ENCODE measurements around the gene IFT52. TPM values are rescaled to one million over a fixed set of nuclear protein-coding genes. Genes with fewer than 3 reads are reported as not detected.

The IFT52 gene
- total and polyA plus RNA-seq, 11 donors, result 4.2 to 15.5 (median 5.7) TPM

- no peak for TF ChIP-seq POLR2A (IDR thresholded peaks at IDR 0.05)
- TF ChIP-seq CTCF (IDR thresholded peaks at IDR 0.05), result no peak
- intact Hi-C loops (cut with DNase I), result loop anchor here in 2 of 10 donors (5.0 kb wide), 2 partner anchors 540 to 545 kb away; no protein-coding TSS in a partner anchor
- no peak overlapping the region for H3K27ac ChIP-seq
- peaks cover 0 to 8% (median 0%) of the 10 kb centered on the region in 12 donors for H3K9me3 ChIP-seq
- H3K36me3 ChIP-seq, result peaks cover 0 to 16% (median 6%) of the 10 kb centered on the region in 9 donors
- no peak overlapping the region for H3K4me3 ChIP-seq
- H3K27me3 ChIP-seq, result no peaks in the 10 kb centered on the region
- H3K4me1 ChIP-seq, result no peaks in the 10 kb centered on the region
- ATAC-seq (no peak), DNase-seq (no peak)
- 68 to 81% (median 77%) methylated on average over 4 of the region's 4 CpGs for WGBS, 4 donors
Measured at GRCh38 chr20:43542674-43543073, 48.1 kb upstream of the IFT52 start.

GRCh38 chr20:43543138-43543537, 47.6 kb upstream of the IFT52 start:
- 89 to 93% (median 91%) methylated on average over 5 of the region's 5 CpGs for WGBS, 4 donors
- H3K36me3 ChIP-seq, result peaks cover 0 to 16% (median 6%) of the 10 kb centered on the region in 9 donors
- no peaks in the 10 kb centered on the region for H3K27me3 ChIP-seq
- TF ChIP-seq POLR2A (IDR thresholded peaks at IDR 0.05), result no peak
- peaks cover 0 to 8% (median 0%) of the 10 kb centered on the region in 12 donors for H3K9me3 ChIP-seq
- DNase-seq (no peak), ATAC-seq (no peak)
- H3K27ac ChIP-seq, result no peak overlapping the region
- intact Hi-C loops (cut with DNase I), result loop anchor here in 2 of 10 donors (5.0 kb wide), 2 partner anchors 539 to 544 kb away; no protein-coding TSS in a partner anchor
- H3K4me3 ChIP-seq, result no peak overlapping the region
- no peaks in the 10 kb centered on the region for H3K4me1 ChIP-seq

DNA sequence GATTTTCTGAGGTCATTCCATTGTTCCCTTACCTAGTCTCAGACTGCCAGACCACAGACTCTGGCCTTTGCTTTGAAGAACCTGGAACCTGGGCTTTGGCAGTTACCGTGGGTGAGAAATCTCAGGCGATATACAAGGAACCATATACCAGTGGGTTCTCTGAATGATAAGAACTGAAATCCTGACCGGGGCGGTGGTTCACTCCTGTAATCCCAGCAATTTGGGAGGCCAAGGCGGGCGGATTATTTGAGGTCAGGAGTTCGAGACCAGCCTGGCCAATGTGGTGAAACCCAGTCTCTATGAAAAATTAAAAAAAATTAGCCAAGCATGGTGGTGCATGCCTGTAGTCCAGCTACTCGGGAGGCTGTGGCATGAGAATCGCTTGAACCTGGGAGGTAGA, 46.2 kb upstream of the IFT52 start:
- Histone ChIP-seq H3K4me1 (no peaks in the 10 kb centered on the region), H3K27ac (no peak overlapping the region), H3K9me3 (peaks cover 0 to 8% (median 0%) of the 10 kb centered on the region in 12 donors), H3K4me3 (no peak overlapping the region), H3K36me3 (peaks cover 0 to 16% (median 6%) of the 10 kb centered on the region in 9 donors), H3K27me3 (no peaks in the 10 kb centered on the region)
- WGBS, 4 donors, result 88 to 96% (median 92%) methylated on average over 9 of the region's 9 CpGs
- no peak for TF ChIP-seq CTCF (IDR thresholded peaks at IDR 0.05)
- TF ChIP-seq POLR2A (IDR thresholded peaks at IDR 0.05), result no peak
- DNase-seq (no peak), ATAC-seq (no peak)
- intact Hi-C loops (cut with DNase I), result loop anchor here in 2 of 10 donors (5.0 kb wide), 2 partner anchors 538 to 543 kb away; no protein-coding TSS in a partner anchor

GRCh38 chr20:43545837-43546578, 44.7 kb upstream of the IFT52 start:
- Histone ChIP-seq H3K36me3 (peaks cover 0 to 9% (median 0%) of the 10 kb centered on the region in 9 donors), H3K4me3 (no peak overlapping the region), H3K27ac (no peak overlapping the region), H3K9me3 (peaks cover 0 to 8% (median 0%) of the 10 kb centered on the region in 12 donors), H3K4me1 (no peaks in the 10 kb centered on the region), H3K27me3 (no peaks in the 10 kb centered on the region)
- ATAC-seq (no peak), DNase-seq (no peak)
- intact Hi-C loops (cut with DNase I), result no loop called here
- WGBS, 4 donors, result 85 to 94% (median 89%) methylated on average over 4 of the region's 4 CpGs
- no peak for TF ChIP-seq POLR2A (IDR thresholded peaks at IDR 0.05)
- TF ChIP-seq CTCF (IDR thresholded peaks at IDR 0.05), result no peak

Measured in heart left ventricle (tissue), 16 donors.